ENCODE results near the gene DPEP2.
"Not testable (repeated sequence)": the region's sequence is repeated elsewhere in the genome, so short reads cannot be mapped to it uniquely, and the experiment has no call there.

Gene DPEP2

GRCh38 chr16:67975321-67976105, 23.8 kb downstream of the DPEP2 start:
- Mint-ChIP-seq H3K27me3 (no peaks in the 10 kb centered on the region), H3K36me3 (ENCODE audit: low read depth) (no peaks in the 10 kb centered on the region), H3K27ac (no peak overlapping the region), H3K4me3 (no peak overlapping the region), H3K4me1 (ENCODE audit: low read depth) (peaks cover under 1% of the 10 kb centered on the region), H3K9me3 (no peaks in the 10 kb centered on the region)
- no peak for DNase-seq

- not testable (repeated sequence) for H3K4me3 Mint-ChIP-seq; H3K27ac Mint-ChIP-seq; DNase-seq; H3K9me3 Mint-ChIP-seq; H3K36me3 Mint-ChIP-seq (ENCODE audit: low read depth); H3K27me3 Mint-ChIP-seq
- peaks cover 13% of the 10 kb centered on the region for H3K4me1 Mint-ChIP-seq (ENCODE audit: low read depth)
Observed at GRCh38 chr16:67972285-67972684, 27.0 kb downstream of the DPEP2 start.

GRCh38 chr16:67971111-67971510, 28.2 kb downstream of the DPEP2 start:
- no peak for DNase-seq
- Mint-ChIP-seq H3K36me3 (ENCODE audit: low read depth) (peaks cover 7% of the 10 kb centered on the region), H3K27me3 (no peaks in the 10 kb centered on the region), H3K9me3 (no peaks in the 10 kb centered on the region), H3K27ac (no peak overlapping the region), H3K4me3 (no peak overlapping the region), H3K4me1 (ENCODE audit: low read depth) (peaks cover 25% of the 10 kb centered on the region)

GRCh38 chr16:67969254-67970039, 29.8 kb downstream of the DPEP2 start:
- Mint-ChIP-seq H3K4me1 (ENCODE audit: low read depth) (peaks cover 27% of the 10 kb centered on the region), H3K27me3 (no peaks in the 10 kb centered on the region), H3K9me3 (no peaks in the 10 kb centered on the region), H3K4me3 (peak overlapping the region; percentile 98), H3K36me3 (ENCODE audit: low read depth) (peaks cover 7% of the 10 kb centered on the region), H3K27ac (peak overlapping the region; percentile 82)
- DNase-seq, result no peak

GRCh38 chr16:67968400-67969253, 30.7 kb downstream of the DPEP2 start, which contains the start of gene SLC12A4:
SLC12A4 (minus strand) TSS chr16:67968637; CDS start chr16:67968553, 84 bp downstream.
- no peaks in the 10 kb centered on the region for H3K9me3 Mint-ChIP-seq
- DNase-seq, result peak; percentile 95
- H3K4me1 Mint-ChIP-seq (ENCODE audit: low read depth), result peaks cover 27% of the 10 kb centered on the region
- peak within 1 kb of the TSS; percentile 94 for H3K27ac Mint-ChIP-seq
- H3K4me3 Mint-ChIP-seq, result peak within 1 kb of the TSS; percentile 98
- no peaks in the 10 kb centered on the region for H3K27me3 Mint-ChIP-seq
- peaks cover 7% of the 10 kb centered on the region for H3K36me3 Mint-ChIP-seq (ENCODE audit: low read depth)

GRCh38 chr16:67967958-67968399, 31.3 kb downstream of the DPEP2 start:
- H3K36me3 Mint-ChIP-seq (ENCODE audit: low read depth), result peaks cover 8% of the 10 kb centered on the region
- peak overlapping the region; percentile 94 for H3K27ac Mint-ChIP-seq
- no peaks in the 10 kb centered on the region for H3K27me3 Mint-ChIP-seq
- no peak for DNase-seq
- no peaks in the 10 kb centered on the region for H3K9me3 Mint-ChIP-seq
- H3K4me3 Mint-ChIP-seq, result peak overlapping the region; percentile 98
- H3K4me1 Mint-ChIP-seq (ENCODE audit: low read depth), result peaks cover 27% of the 10 kb centered on the region

GRCh38 chr16:67967183-67967957, 31.9 kb downstream of the DPEP2 start:
- peak; percentile 52 for DNase-seq
- H3K9me3 Mint-ChIP-seq, result no peaks in the 10 kb centered on the region
- H3K4me3 Mint-ChIP-seq, result peak overlapping the region; percentile 98
- no peaks in the 10 kb centered on the region for H3K27me3 Mint-ChIP-seq
- H3K27ac Mint-ChIP-seq, result peak overlapping the region; percentile 94
- H3K4me1 Mint-ChIP-seq (ENCODE audit: low read depth), result peaks cover 27% of the 10 kb centered on the region
- peaks cover 15% of the 10 kb centered on the region for H3K36me3 Mint-ChIP-seq (ENCODE audit: low read depth)

- H3K27ac Mint-ChIP-seq, result peak overlapping the region; percentile 94
- no peak for DNase-seq
- H3K4me1 Mint-ChIP-seq (ENCODE audit: low read depth), result peaks cover 27% of the 10 kb centered on the region
- no peaks in the 10 kb centered on the region for H3K27me3 Mint-ChIP-seq
- no peaks in the 10 kb centered on the region for H3K9me3 Mint-ChIP-seq
- H3K36me3 Mint-ChIP-seq (ENCODE audit: low read depth), result peaks cover 22% of the 10 kb centered on the region
- peak overlapping the region; percentile 98 for H3K4me3 Mint-ChIP-seq
Observed at GRCh38 chr16:67966549-67967182, 32.6 kb downstream of the DPEP2 start.

- Mint-ChIP-seq H3K27ac (no peak overlapping the region), H3K27me3 (no peaks in the 10 kb centered on the region), H3K4me3 (peak overlapping the region; percentile 51), H3K9me3 (no peaks in the 10 kb centered on the region), H3K36me3 (ENCODE audit: low read depth) (peaks cover 29% of the 10 kb centered on the region), H3K4me1 (ENCODE audit: low read depth) (peaks cover 27% of the 10 kb centered on the region)
- no peak for DNase-seq
Observed at GRCh38 chr16:67965668-67966548, 33.4 kb downstream of the DPEP2 start.

GRCh38 chr16:67964477-67965131, 34.7 kb downstream of the DPEP2 start:
- Mint-ChIP-seq H3K36me3 (ENCODE audit: low read depth) (peaks cover 42% of the 10 kb centered on the region), H3K27me3 (no peaks in the 10 kb centered on the region), H3K27ac (no peak overlapping the region), H3K9me3 (no peaks in the 10 kb centered on the region), H3K4me3 (no peak overlapping the region), H3K4me1 (ENCODE audit: low read depth) (peaks cover 24% of the 10 kb centered on the region)
- no peak for DNase-seq

- H3K4me1 Mint-ChIP-seq (ENCODE audit: low read depth), result peaks cover 18% of the 10 kb centered on the region
- H3K4me3 Mint-ChIP-seq, result no peak overlapping the region
- no peaks in the 10 kb centered on the region for H3K27me3 Mint-ChIP-seq
- peaks cover 49% of the 10 kb centered on the region for H3K36me3 Mint-ChIP-seq (ENCODE audit: low read depth)
- no peak overlapping the region for H3K27ac Mint-ChIP-seq
- H3K9me3 Mint-ChIP-seq, result no peaks in the 10 kb centered on the region
- no peak for DNase-seq
Observed at GRCh38 chr16:67963662-67964321, 35.5 kb downstream of the DPEP2 start.

- Mint-ChIP-seq H3K4me3 (no peak overlapping the region), H3K27me3 (no peaks in the 10 kb centered on the region), H3K27ac (no peak overlapping the region), H3K4me1 (ENCODE audit: low read depth) (peaks cover 17% of the 10 kb centered on the region), H3K36me3 (ENCODE audit: low read depth) (peaks cover 54% of the 10 kb centered on the region), H3K9me3 (no peaks in the 10 kb centered on the region)
- DNase-seq, result no peak
Observed at GRCh38 chr16:67963292-67963661, 36.0 kb downstream of the DPEP2 start.
